ENCODE results near the gene OGDH. TPM values are rescaled to one million over a fixed set of nuclear protein-coding genes. Genes with fewer than 3 reads are reported as not detected.

Gene OGDH
- total and polyA plus RNA-seq, 9 donors, result 42.9 to 69.3 (median 59.8) TPM

DNA sequence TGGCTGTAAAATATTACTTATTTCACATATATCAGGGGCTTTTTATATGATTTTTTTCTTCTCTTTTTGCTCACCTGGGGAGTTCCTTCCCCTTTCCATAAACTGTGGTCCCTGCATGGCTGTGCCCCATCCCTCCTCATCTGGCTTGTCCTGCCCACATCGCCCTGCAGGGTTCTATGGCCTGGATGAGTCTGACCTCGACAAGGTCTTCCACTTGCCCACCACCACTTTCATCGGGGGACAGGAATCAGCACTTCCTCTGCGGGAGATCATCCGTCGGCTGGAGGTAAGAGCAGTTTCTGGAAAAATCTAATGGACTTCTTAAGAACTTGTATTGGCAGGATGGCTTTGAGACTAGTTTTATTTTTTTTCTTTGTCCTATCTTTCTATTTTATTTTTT is 60.1 kb downstream of the OGDH start:
- H3K36me3 ChIP-seq (ENCODE audit: control insufficient read depth, insufficient read depth, low read length), result peaks cover 31% of the 10 kb centered on the region
- no peak overlapping the region for H3K4me3 ChIP-seq (ENCODE audit: low read length)
- H3K27ac ChIP-seq (ENCODE audit: low read length), result no peak overlapping the region
- no peak for DNase-seq
- WGBS (ENCODE audit: insufficient coverage), result 100% methylated on average over 1 of the region's 6 CpGs
- H3K27me3 ChIP-seq (ENCODE audit: control insufficient read depth, insufficient read depth, low read length), result no peaks in the 10 kb centered on the region
- H3K9me3 ChIP-seq (replicated peaks; ENCODE audit: control insufficient read depth, low read depth, low read length), result peaks cover 1% of the 10 kb centered on the region
- H3K4me1 ChIP-seq (ENCODE audit: control insufficient read depth, insufficient read depth, low read length), result no peaks in the 10 kb centered on the region

DNA sequence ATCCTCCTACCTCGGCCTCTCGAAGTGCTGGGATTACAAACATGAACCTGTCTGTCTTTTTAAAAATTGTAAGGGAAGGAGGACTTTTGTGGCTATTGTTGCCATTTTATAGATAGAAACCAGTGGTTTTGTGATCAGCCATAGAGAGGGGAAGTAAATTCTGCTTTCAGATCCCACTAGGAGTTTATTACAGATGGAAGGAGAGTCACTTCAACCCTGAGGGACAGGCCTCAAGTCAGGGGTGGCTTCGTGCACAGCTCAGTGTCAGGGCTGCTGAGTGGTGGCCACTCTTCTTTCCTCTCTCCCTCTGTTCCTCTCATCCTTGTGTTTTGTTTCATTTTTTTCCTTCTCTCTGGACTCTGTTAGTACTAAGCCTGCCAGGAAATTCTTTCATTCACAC is 60.8 kb downstream of the OGDH start:
- Histone ChIP-seq H3K9me3 (replicated peaks; ENCODE audit: control insufficient read depth, low read depth, low read length) (no peaks in the 10 kb centered on the region), H3K36me3 (ENCODE audit: control insufficient read depth, insufficient read depth, low read length) (peaks cover 29% of the 10 kb centered on the region), H3K4me3 (ENCODE audit: low read length) (no peak overlapping the region), H3K4me1 (ENCODE audit: control insufficient read depth, insufficient read depth, low read length) (no peaks in the 10 kb centered on the region), H3K27ac (ENCODE audit: low read length) (no peak overlapping the region), H3K27me3 (ENCODE audit: control insufficient read depth, insufficient read depth, low read length) (no peaks in the 10 kb centered on the region)
- 60% methylated on average over 1 of the region's 3 CpGs for whole genome bisulfite sequencing (ENCODE audit: insufficient coverage)
- no peak for DNase-seq

DNA sequence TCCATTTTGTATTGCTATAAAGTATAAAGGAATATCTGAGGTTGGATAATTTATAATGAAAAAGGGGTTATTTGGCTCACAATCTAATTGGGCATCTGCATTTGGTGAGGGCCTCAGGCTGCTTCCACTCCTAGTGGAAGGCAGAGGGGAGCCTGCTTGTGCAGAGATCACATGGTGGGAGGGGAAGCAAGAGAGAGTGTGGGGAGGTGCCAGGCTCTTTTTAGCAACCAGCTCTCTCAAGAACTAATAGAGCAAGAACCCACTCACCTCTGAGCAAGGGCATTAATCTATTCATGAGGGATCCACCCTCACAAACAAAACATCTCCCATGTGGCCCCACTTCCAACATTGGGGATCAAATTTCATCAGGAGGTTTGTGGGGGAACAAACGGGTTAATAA is 64.6 kb downstream of the OGDH start:
- H3K27ac ChIP-seq (ENCODE audit: low read length), result no peak overlapping the region
- no peaks in the 10 kb centered on the region for H3K9me3 ChIP-seq (replicated peaks; ENCODE audit: control insufficient read depth, low read depth, low read length)
- H3K36me3 ChIP-seq (ENCODE audit: control insufficient read depth, insufficient read depth, low read length), result peaks cover 58% of the 10 kb centered on the region
- no peaks in the 10 kb centered on the region for H3K27me3 ChIP-seq (ENCODE audit: control insufficient read depth, insufficient read depth, low read length)
- WGBS (ENCODE audit: insufficient coverage), result 71% methylated on average over 1 of the region's 1 CpG
- H3K4me3 ChIP-seq (ENCODE audit: low read length), result no peak overlapping the region
- H3K4me1 ChIP-seq (ENCODE audit: control insufficient read depth, insufficient read depth, low read length), result no peaks in the 10 kb centered on the region
- no peak for DNase-seq

DNA sequence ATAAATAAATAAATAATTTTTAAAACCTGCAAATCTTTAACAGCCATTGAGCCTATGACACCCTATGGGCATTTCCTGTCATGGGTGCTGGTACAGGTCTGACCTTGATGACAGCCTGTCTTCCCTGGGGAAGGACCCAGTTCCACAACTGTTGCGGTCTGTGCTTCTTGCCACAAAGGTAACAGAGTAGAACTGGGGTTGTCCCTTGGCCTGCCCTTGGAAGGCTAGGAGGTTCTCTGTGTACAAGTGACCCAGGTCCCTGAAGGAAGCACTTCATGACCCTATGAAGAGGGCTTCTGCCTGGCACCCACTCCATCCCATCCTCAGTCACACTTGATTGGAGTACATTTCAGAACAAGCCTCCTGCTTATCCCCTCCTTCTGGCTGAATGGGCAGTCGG is 66.9 kb downstream of the OGDH start:
- no peaks in the 10 kb centered on the region for H3K9me3 ChIP-seq (replicated peaks; ENCODE audit: control insufficient read depth, low read depth, low read length)
- no peak overlapping the region for H3K27ac ChIP-seq (ENCODE audit: low read length)
- no peak overlapping the region for H3K4me3 ChIP-seq (ENCODE audit: low read length)
- no peak for DNase-seq
- WGBS (ENCODE audit: insufficient coverage), result 91% methylated on average over 1 of the region's 2 CpGs
- no peaks in the 10 kb centered on the region for H3K27me3 ChIP-seq (ENCODE audit: control insufficient read depth, insufficient read depth, low read length)
- peaks cover 55% of the 10 kb centered on the region for H3K36me3 ChIP-seq (ENCODE audit: control insufficient read depth, insufficient read depth, low read length)
- peaks cover 5% of the 10 kb centered on the region for H3K4me1 ChIP-seq (ENCODE audit: control insufficient read depth, insufficient read depth, low read length)

DNA sequence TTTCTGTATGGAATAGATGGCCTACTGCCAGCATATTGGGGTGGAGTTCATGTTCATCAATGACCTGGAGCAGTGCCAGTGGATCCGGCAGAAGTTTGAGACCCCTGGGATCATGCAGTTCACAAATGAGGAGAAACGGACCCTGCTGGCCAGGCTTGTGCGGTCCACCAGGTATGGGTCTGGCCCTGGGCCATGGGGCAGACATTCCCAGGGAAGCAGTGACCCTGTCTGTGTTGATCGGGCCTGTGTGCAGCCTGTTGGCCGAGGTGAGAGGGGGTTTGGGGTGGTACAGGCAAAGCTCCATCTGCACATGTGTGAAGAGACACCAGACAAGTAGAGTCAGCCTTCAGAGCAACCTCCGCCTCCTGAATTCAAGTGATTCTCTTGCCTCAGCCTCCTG is 67.3 kb downstream of the OGDH start:
- H3K9me3 ChIP-seq (replicated peaks; ENCODE audit: control insufficient read depth, low read depth, low read length), result no peaks in the 10 kb centered on the region
- WGBS (ENCODE audit: insufficient coverage), result 68% methylated on average over 5 of the region's 6 CpGs
- H3K4me3 ChIP-seq (ENCODE audit: low read length), result no peak overlapping the region
- H3K27me3 ChIP-seq (ENCODE audit: control insufficient read depth, insufficient read depth, low read length), result no peaks in the 10 kb centered on the region
- no peak for DNase-seq
- peaks cover 8% of the 10 kb centered on the region for H3K4me1 ChIP-seq (ENCODE audit: control insufficient read depth, insufficient read depth, low read length)
- no peak overlapping the region for H3K27ac ChIP-seq (ENCODE audit: low read length)
- H3K36me3 ChIP-seq (ENCODE audit: control insufficient read depth, insufficient read depth, low read length), result peaks cover 57% of the 10 kb centered on the region

DNA sequence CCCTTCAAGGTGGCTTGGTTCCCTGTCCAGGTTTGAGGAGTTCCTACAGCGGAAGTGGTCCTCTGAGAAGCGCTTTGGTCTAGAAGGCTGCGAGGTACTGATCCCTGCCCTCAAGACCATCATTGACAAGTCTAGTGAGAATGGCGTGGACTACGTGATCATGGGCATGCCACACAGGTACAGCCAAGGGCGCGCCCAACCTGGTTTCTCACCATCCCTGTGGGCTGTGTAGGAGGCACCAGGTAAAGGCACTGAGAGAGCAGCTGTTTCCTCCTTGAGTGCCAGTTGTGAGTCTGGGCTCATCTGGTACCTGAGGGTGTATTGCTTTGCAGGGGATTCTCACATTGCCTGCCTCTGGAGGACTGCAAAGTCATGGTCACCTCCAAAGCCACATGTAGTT is 68.0 kb downstream of the OGDH start:
- Histone ChIP-seq H3K27ac (ENCODE audit: low read length) (no peak overlapping the region), H3K9me3 (replicated peaks; ENCODE audit: control insufficient read depth, low read depth, low read length) (no peaks in the 10 kb centered on the region), H3K4me3 (ENCODE audit: low read length) (no peak overlapping the region), H3K4me1 (ENCODE audit: control insufficient read depth, insufficient read depth, low read length) (peaks cover 8% of the 10 kb centered on the region), H3K27me3 (ENCODE audit: control insufficient read depth, insufficient read depth, low read length) (no peaks in the 10 kb centered on the region), H3K36me3 (ENCODE audit: control insufficient read depth, insufficient read depth, low read length) (peaks cover 58% of the 10 kb centered on the region)
- no peak for DNase-seq
- WGBS (ENCODE audit: insufficient coverage), result 100% methylated on average over 7 of the region's 7 CpGs

DNA sequence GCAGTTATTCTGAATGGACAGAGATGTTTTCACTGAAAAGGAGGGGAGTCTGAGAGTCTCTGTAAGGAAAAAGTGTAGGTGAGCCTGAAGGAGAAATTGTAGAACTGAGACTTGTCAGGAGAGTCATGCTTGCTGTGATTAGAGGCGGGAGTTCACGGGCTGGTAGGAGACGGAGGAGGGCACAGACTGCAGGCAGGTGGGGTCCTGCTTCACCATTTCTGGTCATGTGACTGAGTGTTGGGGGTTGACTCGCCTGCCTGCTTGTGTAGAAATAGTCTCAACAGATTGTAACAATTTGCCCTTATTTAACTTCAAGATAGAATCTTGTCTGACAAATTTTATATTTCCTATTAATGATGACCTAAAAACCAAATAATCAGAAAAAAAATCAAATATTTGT is 70.3 kb downstream of the OGDH start:
- no peak overlapping the region for H3K27ac ChIP-seq (ENCODE audit: low read length)
- peaks cover 8% of the 10 kb centered on the region for H3K4me1 ChIP-seq (ENCODE audit: control insufficient read depth, insufficient read depth, low read length)
- peaks cover 75% of the 10 kb centered on the region for H3K36me3 ChIP-seq (ENCODE audit: control insufficient read depth, insufficient read depth, low read length)
- DNase-seq, result no peak
- H3K4me3 ChIP-seq (ENCODE audit: low read length), result no peak overlapping the region
- no peaks in the 10 kb centered on the region for H3K27me3 ChIP-seq (ENCODE audit: control insufficient read depth, insufficient read depth, low read length)
- H3K9me3 ChIP-seq (replicated peaks; ENCODE audit: control insufficient read depth, low read depth, low read length), result no peaks in the 10 kb centered on the region
- 95% methylated on average over 2 of the region's 4 CpGs for WGBS (ENCODE audit: insufficient coverage)

DNA sequence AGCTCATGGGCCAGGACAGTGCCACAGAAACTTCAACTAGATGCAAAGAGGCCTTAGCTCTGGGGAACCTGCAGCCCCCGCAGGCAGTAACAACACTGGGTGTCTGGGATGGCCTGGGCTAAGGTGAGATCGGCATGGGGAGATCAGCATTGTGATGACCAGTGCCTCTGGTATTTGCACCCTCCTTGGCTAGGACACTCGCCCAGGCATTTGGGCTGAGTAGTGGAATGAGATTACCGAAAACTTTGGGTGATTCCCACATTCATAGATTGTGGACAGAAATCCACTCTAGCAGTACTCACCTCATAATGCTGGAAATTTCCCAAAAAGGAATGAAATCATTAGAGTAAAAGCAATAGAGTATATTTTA is 71.7 kb downstream of the OGDH start:
- peaks cover 8% of the 10 kb centered on the region for H3K4me1 ChIP-seq (ENCODE audit: control insufficient read depth, insufficient read depth, low read length)
- H3K36me3 ChIP-seq (ENCODE audit: control insufficient read depth, insufficient read depth, low read length), result peaks cover 80% of the 10 kb centered on the region
- peak; percentile 35 for DNase-seq
- no peak overlapping the region for H3K4me3 ChIP-seq (ENCODE audit: low read length)
- 100% methylated on average over 1 of the region's 4 CpGs for WGBS (ENCODE audit: insufficient coverage)
- no peaks in the 10 kb centered on the region for H3K27me3 ChIP-seq (ENCODE audit: control insufficient read depth, insufficient read depth, low read length)
- peak overlapping the region; percentile 62 for H3K27ac ChIP-seq (ENCODE audit: low read length)
- no peaks in the 10 kb centered on the region for H3K9me3 ChIP-seq (replicated peaks; ENCODE audit: control insufficient read depth, low read depth, low read length)

DNA sequence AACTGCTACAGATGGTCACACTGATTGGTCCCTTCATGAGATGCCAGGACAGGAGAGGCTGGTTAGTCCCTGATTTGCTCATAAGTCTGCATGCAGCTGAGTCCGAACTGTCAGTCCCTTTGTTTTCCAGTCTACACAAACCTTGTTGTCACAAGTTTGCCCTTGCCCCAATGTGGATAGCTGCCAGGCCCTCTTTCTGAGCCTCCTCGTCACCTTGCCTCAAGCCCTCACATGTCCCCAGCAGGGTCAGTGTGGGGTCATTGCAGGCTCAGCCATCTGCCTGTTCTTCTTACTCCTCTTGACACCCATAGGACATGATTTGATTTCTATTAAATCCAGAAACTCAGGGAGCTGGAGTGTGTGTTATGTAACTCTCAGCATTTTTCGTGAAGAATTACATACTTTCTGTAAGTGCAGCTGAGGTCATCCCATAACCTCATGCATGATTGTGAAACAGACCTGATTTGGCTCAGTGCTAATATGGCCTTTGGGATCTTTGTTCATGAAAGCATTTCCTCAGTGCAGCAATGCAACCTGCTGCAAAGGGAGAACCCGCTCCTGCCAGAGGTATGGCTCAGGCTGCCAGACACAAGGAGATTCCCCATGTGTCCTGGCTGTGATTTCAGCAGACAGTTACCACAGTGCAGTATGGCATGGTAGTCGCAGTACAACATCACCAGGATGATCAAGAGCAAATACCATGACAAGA is 72.2 kb downstream of the OGDH start:
- H3K4me3 ChIP-seq (ENCODE audit: low read length), result no peak overlapping the region
- H3K36me3 ChIP-seq (ENCODE audit: control insufficient read depth, insufficient read depth, low read length), result peaks cover 80% of the 10 kb centered on the region
- H3K9me3 ChIP-seq (replicated peaks; ENCODE audit: control insufficient read depth, low read depth, low read length), result no peaks in the 10 kb centered on the region
- WGBS (ENCODE audit: insufficient coverage), result 59% methylated on average over 4 of the region's 5 CpGs
- peaks cover 8% of the 10 kb centered on the region for H3K4me1 ChIP-seq (ENCODE audit: control insufficient read depth, insufficient read depth, low read length)
- peak overlapping the region; percentile 62 for H3K27ac ChIP-seq (ENCODE audit: low read length)
- peak; percentile 80 for DNase-seq
- H3K27me3 ChIP-seq (ENCODE audit: control insufficient read depth, insufficient read depth, low read length), result no peaks in the 10 kb centered on the region

DNA sequence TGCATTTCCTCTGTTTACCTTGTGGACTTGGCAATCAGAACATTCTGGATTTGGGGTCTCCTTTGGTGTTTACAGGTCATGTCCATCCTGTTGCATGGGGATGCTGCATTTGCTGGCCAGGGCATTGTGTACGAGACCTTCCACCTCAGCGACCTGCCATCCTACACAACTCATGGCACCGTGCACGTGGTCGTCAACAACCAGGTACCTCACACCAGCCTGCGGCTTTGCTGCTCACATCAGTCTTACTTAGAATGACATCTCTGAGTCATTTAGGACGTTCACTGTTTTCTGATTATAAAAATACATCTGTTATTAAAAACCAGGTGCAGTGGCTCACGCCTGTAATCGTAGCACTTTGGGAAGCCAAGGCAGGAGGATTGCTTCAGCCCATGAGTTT is 75.2 kb downstream of the OGDH start:
- Histone ChIP-seq H3K4me3 (ENCODE audit: low read length) (no peak overlapping the region), H3K27ac (ENCODE audit: low read length) (no peak overlapping the region), H3K36me3 (ENCODE audit: control insufficient read depth, insufficient read depth, low read length) (peaks cover 63% of the 10 kb centered on the region), H3K4me1 (ENCODE audit: control insufficient read depth, insufficient read depth, low read length) (peaks cover 8% of the 10 kb centered on the region), H3K27me3 (ENCODE audit: control insufficient read depth, insufficient read depth, low read length) (no peaks in the 10 kb centered on the region), H3K9me3 (replicated peaks; ENCODE audit: control insufficient read depth, low read depth, low read length) (no peaks in the 10 kb centered on the region)
- 91% methylated on average over 7 of the region's 9 CpGs for WGBS (ENCODE audit: insufficient coverage)
- no peak for DNase-seq

DNA sequence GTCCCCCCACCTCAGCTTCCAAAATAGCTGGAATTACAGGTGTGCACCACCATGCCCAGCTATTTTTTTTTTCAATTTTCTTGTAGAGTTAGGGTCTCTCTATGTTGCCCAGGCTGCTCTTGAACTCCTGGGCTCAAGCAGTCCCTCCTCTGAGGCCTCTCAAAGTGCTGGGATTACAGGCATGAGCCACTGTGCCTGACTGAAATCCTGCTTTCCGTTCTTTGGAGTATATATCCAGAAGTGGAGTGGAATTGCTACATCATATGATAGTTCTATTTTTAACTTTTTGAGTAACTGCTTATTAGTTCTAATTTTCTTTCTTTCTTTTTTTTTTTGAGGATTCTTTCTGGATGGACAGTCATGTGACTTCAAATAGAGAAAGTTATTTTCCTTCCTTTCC is 79.3 kb downstream of the OGDH start:
- H3K9me3 ChIP-seq (replicated peaks; ENCODE audit: control insufficient read depth, low read depth, low read length), result no peaks in the 10 kb centered on the region
- H3K27ac ChIP-seq (ENCODE audit: low read length), result no peak overlapping the region
- H3K36me3 ChIP-seq (ENCODE audit: control insufficient read depth, insufficient read depth, low read length), result peaks cover 47% of the 10 kb centered on the region
- DNase-seq, result no peak
- H3K4me3 ChIP-seq (ENCODE audit: low read length), result no peak overlapping the region
- WGBS (ENCODE audit: insufficient coverage), result no CpG with 5 or more reads among the region's 1 CpG
- H3K27me3 ChIP-seq (ENCODE audit: control insufficient read depth, insufficient read depth, low read length), result no peaks in the 10 kb centered on the region
- no peaks in the 10 kb centered on the region for H3K4me1 ChIP-seq (ENCODE audit: control insufficient read depth, insufficient read depth, low read length)
